Trophoblast cell (in vitro differentiated cells and primary cell): Measurements from ENCODE around the gene SHROOM2.
A peak's percentile ranks its signal among the peaks of the same experiment; 100 is the strongest.

Experiments used
- DNase-seq, 2 donors: peaks; one replicate each; pipeline ENCODE4 v3.0.0-alpha.2; 2016
- H2AFZ ChIP-seq: 2 replicates; pipeline ENCODE4 v1.6.1; 2013; ENCODE audit warnings: low read length, moderate library complexity, mild to moderate bottlenecking; ENCODE audit not compliant: insufficient read depth, poor library complexity
- H2AK5ac ChIP-seq: 2 replicates; pipeline ENCODE4 v1.6.1; 2013; ENCODE audit warnings: mild to moderate bottlenecking, low read length
- H2BK120ac ChIP-seq: 2 replicates; pipeline ENCODE4 v1.6.1; 2013; ENCODE audit warnings: low read length, mild to moderate bottlenecking, moderate library complexity; ENCODE audit not compliant: insufficient read depth, poor library complexity
- H2BK12ac ChIP-seq: 2 replicates; pipeline ENCODE4 v1.6.1; 2013; ENCODE audit warnings: mild to moderate bottlenecking, low read length, moderate library complexity
- H2BK5ac ChIP-seq: 2 replicates; pipeline ENCODE4 v1.6.1; 2013; ENCODE audit warnings: low read length, low read depth, moderate library complexity, mild to moderate bottlenecking; ENCODE audit not compliant: poor library complexity
- H3K14ac ChIP-seq: 2 replicates; pipeline ENCODE4 v1.6.1; 2013; ENCODE audit warnings: mild to moderate bottlenecking, low read length
- H3K18ac ChIP-seq: 2 replicates; pipeline ENCODE4 v1.6.1; 2013; ENCODE audit warnings: mild to moderate bottlenecking, low read length
- H3K23ac ChIP-seq: 2 replicates; pipeline ENCODE4 v1.6.1; 2013; ENCODE audit warnings: low read length
- H3K27ac ChIP-seq: 2 replicates; pipeline ENCODE4 v1.5.1; 2013; ENCODE audit warnings: low read depth, mild to moderate bottlenecking, inconsistent platforms, low read length, moderate library complexity
- H3K27me3 ChIP-seq: 2 replicates; pipeline ENCODE4 v1.6.1; 2013; ENCODE audit warnings: inconsistent platforms, mild to moderate bottlenecking, low read length, moderate library complexity; ENCODE audit not compliant: insufficient read depth
- H3K36me3 ChIP-seq, 2 experiments: 1 replicate in 1 of 2; 2 replicates in 1 of 2; pipeline ENCODE4 v1.6.1; 2013; ENCODE audit warnings: low read length in 2 of 2, mild to moderate bottlenecking in 2 of 2, moderate library complexity in 1 of 2; ENCODE audit not compliant: insufficient read depth in 2 of 2, control insufficient read depth in 1 of 2
- H3K4ac ChIP-seq: 2 replicates; pipeline ENCODE4 v1.6.1; 2013; ENCODE audit warnings: low read depth, mild to moderate bottlenecking, low read length, moderate library complexity
- H3K4me1 ChIP-seq, 2 experiments: 1 replicate in 1 of 2; 2 replicates in 1 of 2; pipeline ENCODE4 v1.6.1; 2013; ENCODE audit warnings: low read length in 2 of 2, mild to moderate bottlenecking in 2 of 2, moderate library complexity in 1 of 2; ENCODE audit not compliant: insufficient read depth in 2 of 2, control insufficient read depth in 1 of 2
- H3K4me2 ChIP-seq: 2 replicates; pipeline ENCODE4 v1.6.1; 2013; ENCODE audit warnings: inconsistent platforms, mild to moderate bottlenecking, low read length, moderate library complexity
- H3K4me3 ChIP-seq: 2 replicates; pipeline ENCODE4 v1.5.1; 2013; ENCODE audit warnings: mild to moderate bottlenecking, low read depth, low read length, inconsistent platforms
- H3K79me1 ChIP-seq: one replicate; pipeline ENCODE4 v1.6.1; 2013; ENCODE audit warnings: low read length
- H3K79me2 ChIP-seq: 2 replicates; pipeline ENCODE4 v1.6.1; 2013; ENCODE audit warnings: low read length, mild to moderate bottlenecking; ENCODE audit not compliant: control insufficient read depth, insufficient read depth, poor library complexity
- H3K9ac ChIP-seq: 2 replicates; pipeline ENCODE4 v1.6.1; 2013; ENCODE audit warnings: mild to moderate bottlenecking, low read length
- H3K9me3 ChIP-seq: 2 replicates; pipeline ENCODE4 v1.6.1; 2013; ENCODE audit warnings: low read depth, mild to moderate bottlenecking, control low read depth, inconsistent platforms, low read length; ENCODE audit not compliant: insufficient read depth
- H4K12ac ChIP-seq: 2 replicates; pipeline ENCODE4 v1.6.1; 2013; ENCODE audit warnings: low read depth, mild to moderate bottlenecking, low read length, moderate library complexity
- H4K8ac ChIP-seq: 2 replicates; pipeline ENCODE4 v1.6.1; 2013; ENCODE audit warnings: low read depth, mild to moderate bottlenecking, low read length, moderate library complexity
- H4K91ac ChIP-seq: one replicate; pipeline ENCODE4 v1.6.1; 2013; ENCODE audit warnings: low read depth, mild to moderate bottlenecking, low read length, moderate library complexity
- WGBS: extraction: QIAGEN DNeasy Blood & Tissue Kit; methylation state at CpG from one replicate; pipeline ENCODE4 v1.1.7; 2013; ENCODE audit warnings: missing lambda C conversion rate; ENCODE audit not compliant: insufficient read length, insufficient coverage; ENCODE audit errors: extremely low coverage; 5-methylcytosine and 5-hydroxymethylcytosine counted together

Gene SHROOM2

GRCh38 chrX:9789555-9789954, 3.3 kb downstream of the SHROOM2 start:
- DNase-seq, result no peak
- no peaks in the 10 kb centered on the region for H3K27me3 ChIP-seq
- no peak overlapping the region for H3K27ac ChIP-seq
- H3K23ac ChIP-seq, result no peak overlapping the region
- no peak overlapping the region for H4K91ac ChIP-seq
- no peak overlapping the region for H2BK120ac ChIP-seq
- H4K8ac ChIP-seq, result no peak overlapping the region
- H3K4me1 ChIP-seq, result peaks cover 13 to 16% of the 10 kb centered on the region in 2 experiments
- peak overlapping the region; percentile 5 for H3K4ac ChIP-seq
- H3K79me1 ChIP-seq, result peaks cover 9% of the 10 kb centered on the region
- peaks cover 16% of the 10 kb centered on the region for H3K79me2 ChIP-seq
- no peak overlapping the region for H2AK5ac ChIP-seq
- no peak overlapping the region for H3K9ac ChIP-seq
- no peak overlapping the region for H2BK12ac ChIP-seq
- no peaks in the 10 kb centered on the region for H3K9me3 ChIP-seq
- no peak overlapping the region for H2AFZ ChIP-seq
- no peak overlapping the region for H4K12ac ChIP-seq
- H3K18ac ChIP-seq, result no peak overlapping the region
- no peak overlapping the region for H2BK5ac ChIP-seq
- H3K4me2 ChIP-seq, result peak overlapping the region; percentile 54
- H3K36me3 ChIP-seq, result no peaks in the 10 kb centered on the region
- no peak overlapping the region for H3K14ac ChIP-seq
- H3K4me3 ChIP-seq, result no peak overlapping the region
- WGBS, result no CpG with 5 or more reads among the region's 5 CpGs

DNA sequence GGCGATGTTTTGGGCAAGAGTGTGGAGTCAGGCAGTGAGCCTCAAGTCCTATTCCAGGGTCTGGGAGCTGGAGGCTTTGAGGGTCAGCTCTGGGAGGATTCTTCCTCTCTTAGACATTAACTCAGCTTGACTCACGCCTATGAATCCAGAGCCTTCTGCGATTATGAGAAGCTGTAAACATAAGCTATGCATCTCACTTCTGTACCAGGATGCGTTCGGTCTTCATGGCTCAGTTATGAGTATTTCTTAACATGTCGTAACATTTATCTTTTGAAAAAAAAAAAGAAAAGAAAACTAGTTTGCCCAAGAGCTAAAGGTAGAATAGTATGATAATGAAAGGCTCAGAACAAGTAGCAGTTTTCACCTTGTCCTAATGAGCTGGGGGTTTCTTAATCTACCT, 4.6 kb downstream of the SHROOM2 start:
- no peak overlapping the region for H3K4me2 ChIP-seq
- no peak overlapping the region for H3K4me3 ChIP-seq
- H2BK12ac ChIP-seq, result no peak overlapping the region
- DNase-seq, result peak; percentile 15 to 56
- H3K27me3 ChIP-seq, result no peaks in the 10 kb centered on the region
- no CpG with 5 or more reads among the region's 6 CpGs for WGBS
- no peak overlapping the region for H2BK5ac ChIP-seq
- peaks cover 13 to 16% of the 10 kb centered on the region in 2 experiments for H3K4me1 ChIP-seq
- H3K79me1 ChIP-seq, result peaks cover 9% of the 10 kb centered on the region
- peak overlapping the region; percentile 46 for H3K4ac ChIP-seq
- H3K14ac ChIP-seq, result no peak overlapping the region
- no peak overlapping the region for H3K27ac ChIP-seq
- H3K18ac ChIP-seq, result no peak overlapping the region
- no peak overlapping the region for H3K9ac ChIP-seq
- H2BK120ac ChIP-seq, result no peak overlapping the region
- no peak overlapping the region for H4K12ac ChIP-seq
- peaks cover 10% of the 10 kb centered on the region for H3K79me2 ChIP-seq
- H3K23ac ChIP-seq, result no peak overlapping the region
- no peak overlapping the region for H4K91ac ChIP-seq
- no peaks in the 10 kb centered on the region for H3K36me3 ChIP-seq
- H2AFZ ChIP-seq, result no peak overlapping the region
- no peaks in the 10 kb centered on the region for H3K9me3 ChIP-seq
- H4K8ac ChIP-seq, result no peak overlapping the region
- no peak overlapping the region for H2AK5ac ChIP-seq

GRCh38 chrX:9794495-9794894, 8.3 kb downstream of the SHROOM2 start:
- Histone ChIP-seq H3K79me2 (peaks cover 4% of the 10 kb centered on the region), H3K36me3 (no peaks in the 10 kb centered on the region), H2AK5ac (no peak overlapping the region), H4K91ac (no peak overlapping the region), H3K9ac (no peak overlapping the region), H2AFZ (no peak overlapping the region), H2BK5ac (no peak overlapping the region), H3K18ac (no peak overlapping the region), H3K27ac (no peak overlapping the region), H3K4me1 (peaks cover 13 to 22% of the 10 kb centered on the region in 2 experiments), H3K4ac (no peak overlapping the region), H3K4me3 (no peak overlapping the region), H3K23ac (no peak overlapping the region), H3K27me3 (no peaks in the 10 kb centered on the region), H3K9me3 (no peaks in the 10 kb centered on the region), H4K12ac (no peak overlapping the region), H2BK120ac (no peak overlapping the region), H3K79me1 (no peaks in the 10 kb centered on the region), H3K4me2 (no peak overlapping the region), H3K14ac (no peak overlapping the region), H4K8ac (no peak overlapping the region), H2BK12ac (no peak overlapping the region)
- DNase-seq, result no peak
- WGBS, result no CpG with 5 or more reads among the region's 7 CpGs

DNA sequence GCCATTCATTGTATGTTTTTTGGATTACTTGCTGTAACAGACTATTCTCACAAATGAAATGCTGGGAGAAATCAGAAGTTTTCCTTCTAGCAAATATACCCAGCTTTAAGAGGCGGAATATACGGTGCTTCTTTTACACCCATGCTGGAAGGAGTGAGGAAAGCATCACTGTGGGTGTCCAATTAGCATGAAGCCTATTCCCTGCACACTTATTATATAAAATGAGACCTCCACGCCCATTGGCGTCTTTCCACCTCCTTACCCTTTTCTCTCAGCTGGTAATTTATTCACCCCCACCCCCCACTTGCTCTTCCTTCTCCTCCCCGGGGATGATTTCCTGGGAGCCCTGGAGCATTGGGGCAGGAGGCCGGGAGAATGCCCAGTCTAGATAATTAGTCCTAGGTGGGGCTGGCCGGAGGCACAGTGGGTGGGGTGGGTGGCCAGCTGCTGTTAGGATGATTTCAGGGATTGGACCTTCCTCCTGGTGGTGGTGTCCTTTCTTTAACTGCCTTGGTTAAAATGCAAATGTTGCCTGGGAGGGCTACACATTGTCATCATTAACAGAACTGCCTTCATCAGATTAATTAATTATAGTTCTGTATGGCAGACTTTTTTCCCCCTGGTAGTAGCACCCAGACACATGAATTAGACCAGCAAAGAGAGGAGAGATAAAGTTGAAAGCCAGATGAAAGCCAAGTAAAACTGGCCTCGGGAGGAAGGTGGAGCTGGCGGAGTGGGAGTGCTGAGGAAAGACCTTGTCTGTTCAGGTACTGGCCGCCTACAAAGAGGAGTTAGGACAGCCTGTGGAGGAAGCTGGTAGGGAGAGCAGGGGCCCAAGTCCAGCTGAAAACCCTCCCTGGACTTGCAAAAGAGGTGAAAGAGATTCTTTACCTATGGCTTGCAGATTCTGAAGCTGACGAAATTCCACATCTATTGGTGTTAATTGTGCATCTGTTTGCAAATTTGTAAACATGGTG, 11.4 kb downstream of the SHROOM2 start:
- no peak overlapping the region for H2AFZ ChIP-seq

More for the DNA sequence above, 11.4 kb downstream of the SHROOM2 start:
- H3K27ac ChIP-seq, result no peak overlapping the region
- H3K18ac ChIP-seq, result no peak overlapping the region
- no peak overlapping the region for H2BK5ac ChIP-seq
- H3K79me2 ChIP-seq, result peaks cover 2% of the 10 kb centered on the region
- no peak overlapping the region for H3K14ac ChIP-seq
- H4K91ac ChIP-seq, result no peak overlapping the region
- H3K4me3 ChIP-seq, result no peak overlapping the region
- no peak overlapping the region for H2BK120ac ChIP-seq
- H3K4me1 ChIP-seq, result peaks cover 3 to 9% of the 10 kb centered on the region in 2 experiments
- WGBS, result no CpG with 5 or more reads among the region's 11 CpGs
- no peak overlapping the region for H2AK5ac ChIP-seq
- no peaks in the 10 kb centered on the region for H3K79me1 ChIP-seq
- no peak overlapping the region for H4K8ac ChIP-seq
- no peak for DNase-seq
- no peak overlapping the region for H3K4me2 ChIP-seq
- H3K23ac ChIP-seq, result no peak overlapping the region
- H3K27me3 ChIP-seq, result no peaks in the 10 kb centered on the region
- H3K4ac ChIP-seq, result peak overlapping the region; percentile 64
- H3K9ac ChIP-seq, result no peak overlapping the region
- no peak overlapping the region for H4K12ac ChIP-seq
- no peaks in the 10 kb centered on the region for H3K9me3 ChIP-seq
- peaks cover 2 to 3% of the 10 kb centered on the region in 2 experiments for H3K36me3 ChIP-seq
- no peak overlapping the region for H2BK12ac ChIP-seq
